Measurements from ENCODE around the gene ADARB2. TPM values are rescaled to one million over a fixed set of nuclear protein-coding genes. Genes with fewer than 3 reads are reported as not detected.

The ADARB2 gene
- total and polyA plus RNA-seq, 5 donors, result 0.53 to 1.6 (median 0.59) TPM

DNA sequence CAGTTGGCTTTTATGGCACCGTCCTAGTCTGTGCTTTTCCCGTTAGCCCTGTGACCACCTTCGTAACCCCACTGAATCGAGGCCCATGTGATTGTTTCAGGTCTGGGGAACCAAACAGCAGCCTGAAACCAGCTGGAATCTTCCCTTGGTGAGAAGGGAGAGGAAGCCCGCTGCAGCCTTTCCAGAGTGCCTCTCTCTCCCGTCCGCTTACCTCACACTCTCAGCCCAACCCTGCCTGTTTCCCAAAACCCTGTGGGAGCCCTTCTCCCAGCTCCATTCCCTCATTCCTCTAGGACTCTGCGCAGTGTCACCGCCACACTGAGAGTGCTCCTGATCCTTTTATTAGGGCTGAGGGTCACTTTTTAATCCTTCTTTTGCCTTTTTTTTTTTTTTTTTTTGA is 541.5 kb downstream of the ADARB2 start:
- WGBS, result 70% methylated on average over 9 of the region's 9 CpGs
- H3K27ac ChIP-seq (ENCODE audit: low read length), result no peak overlapping the region
- H3K4me1 ChIP-seq (ENCODE audit: control insufficient read depth, insufficient read depth, low read length), result no peaks in the 10 kb centered on the region
- ATAC-seq, result no peak
- H3K4me3 ChIP-seq (ENCODE audit: low read length), result no peak overlapping the region
- H3K27me3 ChIP-seq (ENCODE audit: control insufficient read depth, insufficient read depth), result no peaks in the 10 kb centered on the region
- intact Hi-C loops (cut with DNase I), result no loop called here
- H3K9me3 ChIP-seq (ENCODE audit: control insufficient read depth, low read length), result no peaks in the 10 kb centered on the region
- DNase-seq, result no peak

DNA sequence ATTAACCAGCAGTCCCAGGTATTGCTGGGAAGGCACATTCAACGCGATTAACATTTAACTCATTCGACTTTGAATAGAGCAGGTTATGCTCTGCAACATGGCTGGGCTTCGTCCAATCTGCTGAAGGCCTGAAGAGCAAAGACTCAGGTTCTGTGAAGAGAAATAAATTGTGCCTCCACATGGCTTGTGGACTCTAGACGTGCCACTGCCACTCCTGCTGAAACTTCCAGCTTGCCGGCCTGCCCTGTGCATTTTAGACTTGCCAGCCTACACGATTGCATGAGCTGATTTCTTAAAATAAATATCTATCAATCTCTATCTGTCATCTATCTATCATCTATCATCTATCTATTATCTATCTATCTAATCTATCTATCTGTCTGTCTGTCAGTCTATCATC is 543.2 kb downstream of the ADARB2 start:
- no peaks in the 10 kb centered on the region for H3K27me3 ChIP-seq (ENCODE audit: control insufficient read depth, insufficient read depth)
- intact Hi-C loops (cut with DNase I), result no loop called here
- WGBS, result 76% methylated on average over 7 of the region's 7 CpGs

DNA sequence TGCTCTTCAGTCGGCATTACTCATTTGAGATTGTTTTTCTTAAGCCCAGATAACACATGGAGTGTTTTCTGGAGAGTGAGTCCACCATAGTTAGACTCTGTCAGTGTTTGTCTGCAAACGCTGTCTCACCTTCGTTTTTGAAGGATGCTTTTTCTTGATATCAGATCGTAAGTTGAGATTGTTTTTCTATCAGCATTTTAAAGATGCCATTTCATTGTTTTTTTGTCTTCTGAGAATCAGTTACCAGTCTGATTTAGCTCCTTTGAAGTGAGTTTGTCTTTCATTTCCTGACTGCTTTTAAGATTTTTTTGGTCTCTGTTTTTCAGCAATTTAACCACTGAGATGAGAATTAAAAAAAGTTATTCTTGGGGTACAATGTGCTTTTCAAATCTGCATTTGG is 543.8 kb downstream of the ADARB2 start:
- intact Hi-C loops (cut with DNase I), result no loop called here
- Histone ChIP-seq H3K27me3 (ENCODE audit: control insufficient read depth, insufficient read depth) (no peaks in the 10 kb centered on the region), H3K27ac (ENCODE audit: low read length) (no peak overlapping the region), H3K4me3 (ENCODE audit: low read length) (no peak overlapping the region), H3K4me1 (ENCODE audit: control insufficient read depth, insufficient read depth, low read length) (no peaks in the 10 kb centered on the region), H3K9me3 (ENCODE audit: control insufficient read depth, low read length) (no peaks in the 10 kb centered on the region)
- 58% methylated on average over 4 of the region's 4 CpGs for WGBS
- ATAC-seq (no peak), DNase-seq (no peak)

More for the DNA sequence above, 543.2 kb downstream of the ADARB2 start:
- H3K4me1 ChIP-seq (ENCODE audit: control insufficient read depth, insufficient read depth, low read length), result no peaks in the 10 kb centered on the region
- no peak overlapping the region for H3K4me3 ChIP-seq (ENCODE audit: low read length)
- H3K9me3 ChIP-seq (ENCODE audit: control insufficient read depth, low read length), result no peaks in the 10 kb centered on the region
- H3K27ac ChIP-seq (ENCODE audit: low read length), result no peak overlapping the region
- DNase-seq (no peak), ATAC-seq (no peak)

DNA sequence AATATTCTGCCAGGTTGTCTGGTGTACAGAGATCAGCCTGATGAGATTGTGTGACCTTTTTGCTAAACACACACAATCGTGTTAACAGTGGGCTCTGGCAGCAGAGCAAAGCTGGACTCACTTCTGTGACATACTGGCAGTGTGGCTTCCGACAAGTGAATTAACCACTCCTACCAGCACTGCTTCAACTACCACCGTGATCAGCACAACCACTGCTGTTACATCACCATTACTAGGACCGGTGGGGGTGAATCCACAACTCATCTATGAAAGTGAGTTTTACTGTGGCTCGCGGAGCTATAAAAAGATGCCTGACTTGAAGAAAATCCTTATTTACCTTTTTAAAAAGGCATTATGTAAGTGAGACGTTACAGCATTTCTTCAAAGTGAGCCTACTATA is 545.6 kb downstream of the ADARB2 start:
- Histone ChIP-seq H3K27ac (ENCODE audit: low read length) (no peak overlapping the region), H3K4me1 (ENCODE audit: control insufficient read depth, insufficient read depth, low read length) (no peaks in the 10 kb centered on the region), H3K9me3 (ENCODE audit: control insufficient read depth, low read length) (no peaks in the 10 kb centered on the region), H3K27me3 (ENCODE audit: control insufficient read depth, insufficient read depth) (no peaks in the 10 kb centered on the region), H3K4me3 (ENCODE audit: low read length) (no peak overlapping the region)
- DNase-seq, result no peak
- WGBS, result 71% methylated on average over 7 of the region's 7 CpGs
- intact Hi-C loops (cut with DNase I), result no loop called here
- ATAC-seq, result no peak

DNA sequence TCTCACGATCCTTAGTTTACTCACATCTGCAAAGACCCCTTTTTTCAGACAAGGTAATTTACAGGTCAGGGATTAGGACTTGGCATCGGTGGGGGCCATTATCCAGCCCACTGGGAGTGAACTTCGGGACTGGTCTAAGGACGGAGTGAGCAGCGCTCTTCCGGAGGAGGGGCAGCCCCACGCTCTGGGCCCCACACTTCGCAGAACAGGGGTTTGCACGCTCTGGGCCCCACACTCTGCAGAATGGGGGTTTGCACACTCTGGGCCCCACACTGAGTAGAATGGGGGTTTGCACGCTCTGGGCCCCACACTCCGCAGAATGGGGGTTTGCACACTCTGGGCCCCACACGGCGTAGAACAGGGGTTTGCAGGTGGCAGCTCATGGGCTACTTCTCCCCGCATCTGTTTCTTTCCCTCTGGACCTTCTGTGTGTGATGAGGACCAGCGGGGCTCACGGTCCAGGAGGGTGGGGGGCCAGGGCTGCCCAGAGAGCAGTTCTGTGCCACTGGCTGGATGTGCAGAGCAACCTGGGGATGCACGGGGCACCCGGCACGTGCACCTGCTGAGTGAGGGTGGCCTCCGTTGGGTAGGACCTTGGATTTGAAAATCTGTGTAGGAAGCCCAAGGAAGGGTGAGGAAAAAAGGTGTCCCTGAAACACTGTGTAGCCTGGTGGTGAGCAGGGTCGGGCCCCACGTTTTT is 546.4 kb downstream of the ADARB2 start:
- DNase-seq (no peak), ATAC-seq (no peak)
- H3K4me3 ChIP-seq (ENCODE audit: low read length), result no peak overlapping the region
- no peak overlapping the region for H3K27ac ChIP-seq (ENCODE audit: low read length)
- no peaks in the 10 kb centered on the region for H3K27me3 ChIP-seq (ENCODE audit: control insufficient read depth, insufficient read depth)
- intact Hi-C loops (cut with DNase I), result no loop called here
- 87% methylated on average over 22 of the region's 22 CpGs for WGBS
- no peaks in the 10 kb centered on the region for H3K4me1 ChIP-seq (ENCODE audit: control insufficient read depth, insufficient read depth, low read length)
- H3K9me3 ChIP-seq (ENCODE audit: control insufficient read depth, low read length), result no peaks in the 10 kb centered on the region

DNA sequence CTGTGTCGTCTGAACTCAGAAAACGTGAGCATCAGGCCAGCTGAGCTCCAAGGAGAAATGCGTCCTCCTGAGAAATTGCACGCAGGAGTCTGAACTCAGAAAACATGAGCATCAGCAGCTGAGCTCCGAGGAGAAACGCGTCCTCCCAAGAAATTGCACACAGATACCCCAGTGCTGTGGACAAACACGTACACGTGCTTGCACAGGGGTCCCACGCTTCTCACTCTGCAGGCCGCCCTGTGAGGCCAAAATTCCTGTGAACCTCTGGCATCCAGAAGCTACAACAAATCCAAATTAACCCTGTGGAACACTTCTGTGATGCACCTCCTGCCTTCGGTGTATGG is 547.3 kb downstream of the ADARB2 start:
- H3K9me3 ChIP-seq (ENCODE audit: control insufficient read depth, low read length), result no peaks in the 10 kb centered on the region
- WGBS, result 79% methylated on average over 12 of the region's 12 CpGs
- ATAC-seq (no peak), DNase-seq (no peak)
- intact Hi-C loops (cut with DNase I), result no loop called here
- no peak overlapping the region for H3K27ac ChIP-seq (ENCODE audit: low read length)
- H3K27me3 ChIP-seq (ENCODE audit: control insufficient read depth, insufficient read depth), result no peaks in the 10 kb centered on the region
- no peaks in the 10 kb centered on the region for H3K4me1 ChIP-seq (ENCODE audit: control insufficient read depth, insufficient read depth, low read length)
- H3K4me3 ChIP-seq (ENCODE audit: low read length), result no peak overlapping the region

DNA sequence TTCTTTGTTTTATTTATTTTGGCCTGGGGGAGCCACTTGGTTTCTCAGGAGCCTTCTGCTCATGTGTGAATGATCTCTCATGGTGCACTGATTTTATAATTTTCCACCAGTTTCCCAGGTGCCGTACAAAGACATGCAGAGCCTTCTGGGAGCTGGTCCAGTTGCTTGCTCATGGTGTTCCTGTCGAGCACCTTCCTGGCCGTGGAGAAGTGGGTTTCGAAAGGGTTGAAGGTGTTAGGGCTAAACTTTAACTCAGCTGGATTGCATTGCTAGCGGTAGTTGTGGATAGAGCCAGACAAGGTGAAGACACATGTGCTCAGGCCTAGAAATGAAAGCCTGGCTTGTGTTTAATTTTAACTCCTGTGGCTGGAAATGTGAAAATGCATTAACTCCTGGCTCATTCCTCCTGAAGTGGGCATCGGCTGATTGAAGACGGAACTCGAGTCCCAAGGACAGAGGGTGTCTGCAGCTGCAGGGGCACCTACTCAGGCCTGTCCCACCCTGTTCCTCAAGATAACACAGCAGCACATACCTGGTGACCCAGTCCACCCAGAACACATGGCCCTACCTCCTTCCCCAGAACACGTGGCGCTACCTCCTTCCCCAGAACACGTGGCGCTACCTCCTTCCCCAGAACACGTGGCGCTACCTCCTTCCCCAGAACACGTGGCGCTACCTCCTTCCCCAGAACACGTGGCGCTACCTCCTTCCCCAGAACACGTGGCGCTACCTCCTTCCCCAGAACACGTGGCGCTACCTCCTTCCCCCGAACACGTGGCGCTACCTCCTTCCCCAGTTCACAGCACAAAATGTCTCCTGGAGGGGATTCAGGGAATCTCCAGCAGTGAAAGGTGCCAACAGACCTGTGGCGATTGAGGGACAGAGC is 547.9 kb downstream of the ADARB2 start:
- Histone ChIP-seq H3K4me3 (ENCODE audit: low read length) (no peak overlapping the region), H3K27me3 (ENCODE audit: control insufficient read depth, insufficient read depth) (no peaks in the 10 kb centered on the region), H3K27ac (ENCODE audit: low read length) (no peak overlapping the region), H3K4me1 (ENCODE audit: control insufficient read depth, insufficient read depth, low read length) (no peaks in the 10 kb centered on the region), H3K9me3 (ENCODE audit: control insufficient read depth, low read length) (no peaks in the 10 kb centered on the region)
- 90% methylated on average over 24 of the region's 26 CpGs for WGBS
- intact Hi-C loops (cut with DNase I), result no loop called here
- DNase-seq (peak in 1 of 3 donors; percentile 9), ATAC-seq (no peak)

DNA sequence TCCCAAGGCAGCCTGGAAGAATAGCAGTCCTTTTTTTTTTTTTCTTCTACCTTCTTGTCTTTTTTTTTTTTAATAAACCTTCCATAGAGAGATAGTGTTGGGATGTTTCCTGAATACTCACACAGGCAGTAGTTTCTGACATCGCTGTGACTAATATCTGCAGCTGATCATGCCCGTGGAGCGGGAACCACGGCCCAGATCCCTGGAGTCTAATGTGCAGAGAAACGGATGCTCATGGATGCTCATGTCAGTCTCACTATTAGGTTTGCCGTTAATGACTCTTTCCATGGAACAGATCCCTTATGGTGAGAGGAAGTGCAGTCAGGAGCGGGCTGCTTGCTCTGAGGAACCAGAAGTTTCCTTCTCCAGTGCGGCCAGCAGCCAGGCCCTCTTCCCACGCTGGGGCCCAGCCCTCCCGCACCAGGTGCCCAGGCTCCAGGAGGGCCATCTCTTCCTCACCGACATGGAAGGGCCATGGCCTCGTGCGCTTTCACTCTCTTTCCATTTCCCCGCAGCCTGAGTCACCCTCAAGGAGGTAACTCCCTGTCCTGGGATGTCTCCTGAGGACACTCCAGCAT is 548.7 kb downstream of the ADARB2 start:
- Histone ChIP-seq H3K4me3 (ENCODE audit: low read length) (no peak overlapping the region), H3K4me1 (ENCODE audit: control insufficient read depth, insufficient read depth, low read length) (no peaks in the 10 kb centered on the region), H3K27me3 (ENCODE audit: control insufficient read depth, insufficient read depth) (no peaks in the 10 kb centered on the region), H3K27ac (ENCODE audit: low read length) (no peak overlapping the region), H3K9me3 (ENCODE audit: control insufficient read depth, low read length) (no peaks in the 10 kb centered on the region)
- intact Hi-C loops (cut with DNase I), result no loop called here
- DNase-seq, result peak in 1 of 3 donors; percentile 4
- WGBS, result 66% methylated on average over 14 of the region's 14 CpGs
- ATAC-seq, result no peak

DNA sequence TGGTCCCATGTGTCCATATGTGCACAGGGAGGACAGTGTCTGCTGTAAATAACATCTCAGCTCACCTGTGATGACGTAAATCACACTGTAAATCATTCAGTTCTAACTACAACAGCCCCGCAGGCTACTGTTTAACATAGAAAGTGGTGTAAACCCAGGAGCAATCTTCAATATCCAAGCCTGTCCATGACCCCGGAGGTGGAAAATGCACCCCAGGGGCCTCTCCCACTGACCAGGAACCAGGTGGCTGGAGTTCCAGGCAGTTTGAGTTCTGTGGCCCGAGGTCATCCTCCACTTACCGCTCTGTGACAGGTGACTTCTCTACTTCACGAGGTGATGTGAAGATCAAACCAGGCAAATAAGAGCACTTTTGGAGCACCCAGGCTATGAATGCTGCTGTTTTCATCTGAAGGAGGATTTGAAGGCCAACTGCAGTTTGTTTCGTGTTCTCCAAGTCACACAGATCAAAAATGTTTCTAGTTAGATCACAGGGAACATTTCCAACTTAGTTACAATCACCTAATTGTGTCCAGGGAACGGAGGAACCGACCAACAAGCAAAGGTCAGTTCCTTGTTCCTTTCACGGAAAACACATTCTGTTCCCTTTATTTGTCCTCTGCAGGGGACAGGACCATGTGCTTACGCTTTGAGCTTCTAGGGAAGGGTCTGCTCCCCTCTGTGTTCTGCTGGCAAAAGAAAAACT is 549.3 kb downstream of the ADARB2 start:
- 71% methylated on average over 11 of the region's 11 CpGs for WGBS
- DNase-seq, result no peak
- Histone ChIP-seq H3K4me1 (ENCODE audit: control insufficient read depth, insufficient read depth, low read length) (no peaks in the 10 kb centered on the region), H3K27ac (ENCODE audit: low read length) (no peak overlapping the region), H3K9me3 (ENCODE audit: control insufficient read depth, low read length) (no peaks in the 10 kb centered on the region), H3K27me3 (ENCODE audit: control insufficient read depth, insufficient read depth) (no peaks in the 10 kb centered on the region), H3K4me3 (ENCODE audit: low read length) (no peak overlapping the region)
- ATAC-seq, result no peak
- intact Hi-C loops (cut with DNase I), result no loop called here

DNA sequence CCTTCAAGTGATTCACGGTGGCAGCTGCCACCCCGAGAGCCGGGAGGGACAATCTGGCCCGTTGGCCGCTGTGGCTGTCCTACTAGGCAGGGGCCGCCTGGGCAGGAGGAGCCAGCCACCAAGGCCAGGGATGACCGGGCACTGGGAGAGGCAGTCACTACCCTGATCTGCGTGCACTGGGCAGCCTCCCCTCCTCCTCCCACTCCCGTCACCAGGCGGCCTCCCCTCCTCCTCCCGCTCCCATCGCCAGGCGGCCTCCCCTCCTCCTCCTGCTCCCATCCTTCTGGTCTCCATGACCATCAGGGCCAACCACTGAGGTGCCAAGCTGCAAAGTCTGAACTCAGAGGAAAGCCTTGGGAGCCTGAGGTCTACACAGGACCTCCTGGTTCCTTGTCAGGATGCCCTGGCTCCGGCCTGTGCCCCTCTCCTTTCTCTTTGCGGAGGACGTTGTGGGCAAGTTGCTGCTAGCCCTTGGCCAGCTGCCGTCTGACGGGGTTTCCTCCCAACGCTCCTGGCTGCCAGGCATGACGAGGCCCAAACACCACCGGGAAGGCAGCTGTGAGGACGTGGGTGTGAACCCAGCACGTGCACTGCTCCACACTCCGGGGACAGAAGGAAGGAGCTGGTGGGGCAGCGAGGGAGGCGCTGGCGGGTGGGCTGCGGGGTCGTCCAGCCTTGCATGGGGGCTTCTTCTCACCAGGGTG is 550.0 kb downstream of the ADARB2 start:
- intact Hi-C loops (cut with DNase I), result no loop called here
- Histone ChIP-seq H3K27me3 (ENCODE audit: control insufficient read depth, insufficient read depth) (no peaks in the 10 kb centered on the region), H3K9me3 (ENCODE audit: control insufficient read depth, low read length) (no peaks in the 10 kb centered on the region), H3K4me3 (ENCODE audit: low read length) (no peak overlapping the region), H3K27ac (ENCODE audit: low read length) (no peak overlapping the region), H3K4me1 (ENCODE audit: control insufficient read depth, insufficient read depth, low read length) (no peaks in the 10 kb centered on the region)
- ATAC-seq, result no peak
- 89% methylated on average over 29 of the region's 29 CpGs for WGBS
- DNase-seq, result peak in 1 of 3 donors; percentile 37
